Esophagus muscularis mucosa (tissue), 4 donors: ENCODE results near the gene NBPF4. TPM values are rescaled to one million over a fixed set of nuclear protein-coding genes. Genes with fewer than 3 reads are reported as not detected.
"Not testable (repeated sequence)": the region's sequence is repeated elsewhere in the genome, so short reads cannot be mapped to it uniquely, and the experiment has no call there.

Experiments
- DNase-seq: peaks from one replicate; pipeline ENCODE4 v3.0.0-alpha.2; 2017; ENCODE audit errors: extremely low spot score
- H3K27ac ChIP-seq, 4 donors: fragments of 200-600 bp; sonication (generic); replicated peaks in 1 of 4; 1 replicate in 3 of 4; 2 replicates in 1 of 4; pipeline ENCODE4 v1.5.1; 2016 to 2019; ENCODE audit warnings: mild to moderate bottlenecking in 1 of 4
- H3K27me3 ChIP-seq, 4 donors: fragments of 200-600 bp; sonication (generic); one replicate each; pipeline versions ENCODE4 v1.5.1 to v1.6.0; 2016 to 2019
- H3K36me3 ChIP-seq, 4 donors: fragments of 200-600 bp; sonication (generic); one replicate each; pipeline ENCODE4 v1.5.1; 2016 to 2019
- H3K4me1 ChIP-seq, 4 donors: fragments of 200-600 bp; sonication (generic); one replicate each; pipeline ENCODE4 v1.5.1; 2016 to 2019
- H3K4me3 ChIP-seq, 4 donors: fragments of 200-600 bp; sonication (generic); 1 replicate in 2 of 4; 2 replicates in 2 of 4; pipeline ENCODE4 v1.5.1; 2016 to 2019; ENCODE audit warnings: mild to moderate bottlenecking in 4 of 4, moderate library complexity in 1 of 4
- H3K9me3 ChIP-seq, 4 donors: fragments of 200-600 bp; sonication (generic); 1 replicate in 3 of 4; 2 replicates in 1 of 4; pipeline ENCODE4 v1.5.1; 2016 to 2019
- CTCF ChIP-seq, 3 experiments: fragments of 200-600 bp in 2 of 3; fragments of 450-650 bp in 1 of 3; sonication (generic) in 2 of 3; IDR thresholded peaks; one replicate each; pipeline ENCODE4 v1.5.1; 2017 to 2019; ENCODE audit warnings: antibody characterized with exemption in 3 of 3, mild to moderate bottlenecking in 2 of 3, moderate library complexity in 1 of 3
- EP300 ChIP-seq: sonication (generic); formaldehyde crosslinking; IDR thresholded peaks from one replicate; pipeline ENCODE4 v1.6.1; 2017; ENCODE audit warnings: antibody characterized with exemption
- POLR2A ChIP-seq: fragments of 450-650 bp; IDR thresholded peaks from one replicate; pipeline ENCODE4 v1.6.1; 2017; ENCODE audit warnings: antibody characterized with exemption, moderate library complexity, mild to moderate bottlenecking, low read depth
- POLR2AphosphoS5 ChIP-seq, 2 donors: sonication (generic); formaldehyde crosslinking; IDR thresholded peaks; one replicate each; pipeline ENCODE4 v1.6.1; 2017; ENCODE audit warnings: antibody characterized with exemption in 2 of 2
- WGBS: methylation state at CpG from one replicate; pipeline ENCODE4 v1.1.5; 2018; 5-methylcytosine and 5-hydroxymethylcytosine counted together
- intact Hi-C: fragments of 100-400 bp; cut with DNase I; formaldehyde crosslinking; loops from one replicate; pipeline ENCODE4 v1.15.1; 2023
- total RNA-seq, 4 donors: library from RNA; depleted of rRNA; stranded (reverse); fragments of >200 nt; gene quantifications; one replicate each; pipeline versions ENCODE4 v1.1.0 to v1.2.1, GENCODE V29; 2016

Gene NBPF4
- total RNA-seq, 4 donors from 2014 or later, result not detected

GRCh38 chr1:108211014-108211413, 32.9 kb downstream of the NBPF4 start:
- Histone ChIP-seq H3K4me1 (no peaks in the 10 kb centered on the region), H3K27ac (no peak overlapping the region), H3K4me3 (no peak overlapping the region), H3K27me3 (peaks cover 0 to 20% (median 0%) of the 10 kb centered on the region in 4 donors), H3K9me3 (no peaks in the 10 kb centered on the region), H3K36me3 (no peaks in the 10 kb centered on the region)
- intact Hi-C loops, result no loop called here
- no peak for DNase-seq
- TF ChIP-seq EP300 (no peak), POLR2A (no peak), POLR2AphosphoS5 (IDR thresholded peaks at IDR 0.05) (no peak), CTCF (IDR thresholded peaks at IDR 0.05) (no peak)
- WGBS, result 71% methylated on average over 1 of the region's 1 CpG

GRCh38 chr1:108209456-108210108, 34.3 kb downstream of the NBPF4 start:
- WGBS, result 87% methylated on average over 6 of the region's 11 CpGs
- no peaks in the 10 kb centered on the region for H3K36me3 ChIP-seq
- no peaks in the 10 kb centered on the region for H3K4me1 ChIP-seq
- peaks cover 0 to 20% (median 0%) of the 10 kb centered on the region in 4 donors for H3K27me3 ChIP-seq
- no peak for DNase-seq
- no peak overlapping the region for H3K4me3 ChIP-seq
- intact Hi-C loops, result no loop called here
- H3K27ac ChIP-seq, result no peak overlapping the region
- TF ChIP-seq EP300 (no peak), POLR2A (no peak), POLR2AphosphoS5 (IDR thresholded peaks at IDR 0.05) (no peak), CTCF (IDR thresholded peaks at IDR 0.05) (no peak)
- no peaks in the 10 kb centered on the region for H3K9me3 ChIP-seq

DNA sequence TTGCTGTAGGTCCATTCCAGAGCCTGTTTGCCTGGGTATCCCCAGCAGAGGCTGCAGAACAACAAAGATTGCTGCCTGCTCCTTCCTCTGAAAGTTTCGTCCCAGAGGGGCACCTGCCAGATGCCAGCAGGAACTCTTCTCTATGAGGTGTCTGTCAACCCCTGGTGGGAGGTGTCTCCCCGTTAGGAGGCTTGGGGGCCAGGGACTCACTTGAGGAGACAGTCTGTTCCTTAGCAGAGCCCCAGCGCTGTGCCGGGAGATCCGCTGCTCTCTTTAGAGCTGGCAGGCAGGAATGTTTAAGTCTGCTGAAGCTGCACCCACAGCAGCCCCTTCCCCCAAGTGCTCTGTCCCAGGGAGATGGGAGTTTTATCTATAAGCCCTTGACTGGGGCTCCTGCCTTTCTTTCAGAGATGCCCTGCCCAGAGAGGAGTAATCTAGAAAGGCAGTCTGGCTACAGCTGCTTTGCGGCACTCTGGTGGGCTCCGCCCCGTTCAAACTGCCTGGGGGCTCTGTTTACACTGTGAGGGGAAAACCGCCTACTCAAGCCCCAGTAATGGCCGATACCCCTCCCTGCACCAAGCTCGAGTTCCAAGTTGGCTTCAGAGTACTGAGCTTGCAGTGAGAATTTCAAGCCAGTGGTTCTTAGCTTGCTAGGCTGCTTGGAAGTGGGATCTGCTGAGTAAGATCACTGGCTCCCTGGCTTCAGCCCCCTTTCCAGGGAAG, 35.0 kb downstream of the NBPF4 start:
- Histone ChIP-seq H3K9me3 (no peaks in the 10 kb centered on the region), H3K4me3 (no peak overlapping the region), H3K4me1 (no peaks in the 10 kb centered on the region), H3K27ac (no peak overlapping the region), H3K27me3 (peaks cover 0 to 20% (median 0%) of the 10 kb centered on the region in 4 donors), H3K36me3 (no peaks in the 10 kb centered on the region)
- intact Hi-C loops, result no loop called here
- no peak for TF ChIP-seq CTCF (IDR thresholded peaks at IDR 0.05)
- no peak for TF ChIP-seq POLR2AphosphoS5 (IDR thresholded peaks at IDR 0.05)
- no peak for TF ChIP-seq POLR2A
- TF ChIP-seq EP300, result no peak
- no peak for DNase-seq
- WGBS, result 61% methylated on average over 10 of the region's 11 CpGs

DNA sequence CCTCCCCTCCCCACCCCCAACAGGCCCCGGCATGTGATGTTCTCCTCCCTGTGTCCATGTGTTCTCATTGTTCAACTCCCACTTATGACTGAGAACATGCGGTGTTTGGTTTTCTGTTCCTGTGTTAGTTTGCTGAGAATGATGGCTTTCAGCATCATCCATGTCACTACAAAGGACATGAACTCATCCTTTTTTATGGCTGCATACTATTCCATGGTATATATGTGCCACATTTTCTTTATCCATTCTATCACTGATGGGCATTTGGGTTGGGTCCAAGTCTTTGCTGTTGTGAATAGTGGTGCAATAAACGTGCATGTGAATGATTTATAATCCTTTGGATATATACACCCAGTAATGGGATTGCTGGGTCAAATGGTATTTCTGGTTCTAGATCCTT, 40.3 kb downstream of the NBPF4 start:
- WGBS, result 82% methylated on average over 3 of the region's 3 CpGs
- H3K27ac ChIP-seq, H3K27me3 ChIP-seq, DNase-seq, H3K9me3 ChIP-seq, H3K4me3 ChIP-seq, intact Hi-C loops, H3K36me3 ChIP-seq: not testable (repeated sequence)
- H3K4me1 ChIP-seq, result peaks cover 8 to 21% (median 15%) of the 10 kb centered on the region in 4 donors

- peaks cover 18 to 36% (median 25%) of the 10 kb centered on the region in 4 donors for H3K4me1 ChIP-seq
- no peaks in the 10 kb centered on the region for H3K27me3 ChIP-seq
- intact Hi-C loops, result no loop called here
- TF ChIP-seq POLR2A (no peak), CTCF (IDR thresholded peaks at IDR 0.05) (no peak), POLR2AphosphoS5 (IDR thresholded peaks at IDR 0.05) (no peak)
- DNase-seq, result no peak
- no peak overlapping the region for H3K27ac ChIP-seq
- H3K4me3 ChIP-seq, result no peak overlapping the region
- no peaks in the 10 kb centered on the region for H3K36me3 ChIP-seq
- WGBS, result 74% methylated on average over 5 of the region's 5 CpGs
- no peaks in the 10 kb centered on the region for H3K9me3 ChIP-seq
These were observed 42.2 kb downstream of the NBPF4 start for GRCh38 chr1:108201687-108202086.
